ENCODE measurements around the gene KLHL28.

The KLHL28 gene, protein sequence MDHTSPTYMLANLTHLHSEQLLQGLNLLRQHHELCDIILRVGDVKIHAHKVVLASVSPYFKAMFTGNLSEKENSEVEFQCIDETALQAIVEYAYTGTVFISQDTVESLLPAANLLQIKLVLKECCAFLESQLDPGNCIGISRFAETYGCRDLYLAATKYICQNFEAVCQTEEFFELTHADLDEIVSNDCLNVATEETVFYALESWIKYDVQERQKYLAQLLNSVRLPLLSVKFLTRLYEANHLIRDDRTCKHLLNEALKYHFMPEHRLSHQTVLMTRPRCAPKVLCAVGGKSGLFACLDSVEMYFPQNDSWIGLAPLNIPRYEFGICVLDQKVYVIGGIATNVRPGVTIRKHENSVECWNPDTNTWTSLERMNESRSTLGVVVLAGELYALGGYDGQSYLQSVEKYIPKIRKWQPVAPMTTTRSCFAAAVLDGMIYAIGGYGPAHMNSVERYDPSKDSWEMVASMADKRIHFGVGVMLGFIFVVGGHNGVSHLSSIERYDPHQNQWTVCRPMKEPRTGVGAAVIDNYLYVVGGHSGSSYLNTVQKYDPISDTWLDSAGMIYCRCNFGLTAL

DNA sequence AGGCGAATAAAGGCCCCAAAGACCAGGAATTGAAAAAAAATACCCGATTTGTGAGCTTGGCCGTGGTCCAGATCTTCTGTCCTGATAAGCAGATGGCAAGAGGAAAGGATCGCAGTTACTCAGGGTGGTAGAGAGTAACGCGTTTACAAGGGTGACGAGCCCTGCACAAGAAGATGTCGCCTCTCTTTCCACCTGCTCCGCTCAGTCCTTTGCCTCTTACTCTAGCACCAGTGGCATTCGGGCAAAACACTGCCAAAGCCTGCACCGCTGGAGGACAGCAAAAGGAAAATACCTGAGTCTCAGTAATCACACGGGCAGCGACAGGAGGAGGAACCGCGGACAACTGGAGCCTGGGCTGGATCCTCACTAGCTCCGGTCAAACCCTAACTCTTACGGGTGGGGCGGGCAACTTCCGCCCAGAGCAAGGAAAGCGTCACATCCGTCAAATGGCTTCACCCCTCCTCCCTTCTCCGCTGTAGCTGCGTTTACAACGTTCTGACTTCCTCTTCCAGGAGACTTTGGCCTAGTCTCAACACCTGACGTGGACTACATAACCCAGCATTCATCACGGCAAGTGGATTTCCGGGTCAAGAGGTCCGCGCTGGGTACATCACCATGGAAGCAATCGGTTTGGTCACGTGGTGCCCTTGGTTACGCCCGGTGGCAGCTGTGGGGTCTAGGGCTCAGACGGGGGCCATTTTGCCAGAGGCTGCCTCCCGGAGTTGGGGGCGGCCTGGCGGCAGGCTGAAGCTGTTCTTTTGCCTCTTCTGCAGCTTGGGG, at the start of gene KLHL28, which contains the start of gene TOGARAM1:
Gene KLHL28 (minus strand): TSS at position 394 of the 780 bp plus-strand sequence. CDS start 16,019 bp downstream, outside the sequence.
Gene TOGARAM1 (plus strand): TSS at position 637 of the 780 bp plus-strand sequence. CDS start 232 bp downstream, outside the sequence.
- peak; percentile 100 for DNase-seq (ENCODE audit: low read depth)
- TF ChIP-seq, protein P1, sequence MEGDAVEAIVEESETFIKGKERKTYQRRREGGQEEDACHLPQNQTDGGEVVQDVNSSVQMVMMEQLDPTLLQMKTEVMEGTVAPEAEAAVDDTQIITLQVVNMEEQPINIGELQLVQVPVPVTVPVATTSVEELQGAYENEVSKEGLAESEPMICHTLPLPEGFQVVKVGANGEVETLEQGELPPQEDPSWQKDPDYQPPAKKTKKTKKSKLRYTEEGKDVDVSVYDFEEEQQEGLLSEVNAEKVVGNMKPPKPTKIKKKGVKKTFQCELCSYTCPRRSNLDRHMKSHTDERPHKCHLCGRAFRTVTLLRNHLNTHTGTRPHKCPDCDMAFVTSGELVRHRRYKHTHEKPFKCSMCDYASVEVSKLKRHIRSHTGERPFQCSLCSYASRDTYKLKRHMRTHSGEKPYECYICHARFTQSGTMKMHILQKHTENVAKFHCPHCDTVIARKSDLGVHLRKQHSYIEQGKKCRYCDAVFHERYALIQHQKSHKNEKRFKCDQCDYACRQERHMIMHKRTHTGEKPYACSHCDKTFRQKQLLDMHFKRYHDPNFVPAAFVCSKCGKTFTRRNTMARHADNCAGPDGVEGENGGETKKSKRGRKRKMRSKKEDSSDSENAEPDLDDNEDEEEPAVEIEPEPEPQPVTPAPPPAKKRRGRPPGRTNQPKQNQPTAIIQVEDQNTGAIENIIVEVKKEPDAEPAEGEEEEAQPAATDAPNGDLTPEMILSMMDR (IDR thresholded peaks at IDR 0.05; ENCODE audit: low read depth, low read length, missing control alignments): no peak
- in situ Hi-C loops (cut with HindIII; ENCODE audit: low sequenced_read_pairs): loop anchor here (25.0 kb wide), 1 partner anchor 176 kb away; the partner anchor contains the start of genes FANCM and FKBP3
- peak within 1 kb of the TSS; percentile 74 for H3K4me3 ChIP-seq (ENCODE audit: low read depth, low read length)

DNA sequence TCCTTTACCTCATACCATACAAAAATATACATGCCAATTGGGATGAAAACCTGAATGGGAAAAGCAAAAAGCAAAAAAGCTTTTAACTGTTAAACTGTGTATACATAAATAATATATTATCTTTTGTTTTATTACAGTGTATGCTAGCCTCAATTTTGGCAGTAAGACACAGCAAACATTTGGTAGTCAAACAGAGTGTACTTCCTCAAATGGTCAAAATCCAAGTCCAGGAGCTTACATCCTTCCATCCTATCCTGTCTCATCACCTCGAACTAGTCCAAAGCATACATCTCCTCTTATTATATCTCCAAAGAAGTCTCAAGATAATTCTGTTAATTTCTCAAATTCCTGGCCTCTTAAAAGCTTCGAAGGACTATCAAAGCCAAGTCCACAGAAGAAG, 42.2 kb upstream of the KLHL28 start:
- in situ Hi-C loops (cut with HindIII; ENCODE audit: low sequenced_read_pairs): no loop called here
- TF ChIP-seq, protein P1 (IDR thresholded peaks at IDR 0.05; ENCODE audit: low read depth, low read length, missing control alignments): no peak
- no peak for DNase-seq (ENCODE audit: low read depth)
- H3K4me3 ChIP-seq (ENCODE audit: low read depth, low read length): no peak overlapping the region

DNA sequence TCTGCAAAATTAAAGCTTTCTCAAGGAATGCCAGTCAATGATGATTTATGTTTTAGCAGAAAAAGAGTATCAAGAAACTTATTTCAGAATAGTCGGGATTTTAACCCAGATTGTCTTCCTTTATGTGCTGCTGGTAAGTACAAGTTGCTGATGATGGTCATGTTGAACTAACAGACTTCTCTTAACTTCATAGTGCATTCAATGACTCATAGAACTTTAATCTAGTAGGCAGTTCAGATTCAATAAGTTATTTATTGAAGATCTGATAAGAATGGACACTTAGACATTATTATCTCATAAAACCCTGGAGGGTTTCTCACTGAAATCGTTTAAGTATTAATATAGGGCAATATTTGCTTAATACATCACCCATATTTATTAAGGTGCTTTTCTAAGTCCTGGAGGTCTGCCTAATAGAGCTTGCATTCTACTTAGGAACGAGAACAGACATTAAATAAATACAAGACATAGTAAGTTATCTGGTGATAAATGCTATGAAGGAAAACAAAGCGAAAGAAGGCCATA, 34.1 kb upstream of the KLHL28 start:
- in situ Hi-C loops (cut with HindIII; ENCODE audit: low sequenced_read_pairs): no loop called here
- DNase-seq (ENCODE audit: low read depth): no peak
- TF ChIP-seq, protein P1 (IDR thresholded peaks at IDR 0.05; ENCODE audit: low read depth, low read length, missing control alignments): no peak
- no peak overlapping the region for H3K4me3 ChIP-seq (ENCODE audit: low read depth, low read length)

DNA sequence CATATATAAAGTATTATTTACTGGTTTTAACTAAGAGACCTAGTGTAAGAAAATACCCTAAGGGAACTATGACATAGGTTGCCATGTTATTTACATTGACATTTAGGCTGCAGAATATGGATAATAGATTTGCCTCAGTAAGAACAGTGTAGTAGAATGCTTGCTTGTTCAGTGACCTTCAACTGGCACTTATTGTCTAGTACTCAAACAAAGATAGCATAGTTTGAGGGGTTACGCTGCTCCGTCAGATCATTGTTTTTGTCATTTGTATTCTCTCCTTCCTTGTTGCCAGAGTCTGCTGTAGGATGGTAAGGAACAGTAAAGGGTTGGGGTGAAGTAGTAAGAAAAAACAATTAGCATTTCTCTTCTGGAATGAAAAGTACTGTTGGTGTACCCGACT, 33.4 kb upstream of the KLHL28 start:
- no peak overlapping the region for H3K4me3 ChIP-seq (ENCODE audit: low read depth, low read length)
- in situ Hi-C loops (cut with HindIII; ENCODE audit: low sequenced_read_pairs): no loop called here
- TF ChIP-seq, protein P1 (IDR thresholded peaks at IDR 0.05; ENCODE audit: low read depth, low read length, missing control alignments): no peak
- DNase-seq (ENCODE audit: low read depth): no peak

DNA sequence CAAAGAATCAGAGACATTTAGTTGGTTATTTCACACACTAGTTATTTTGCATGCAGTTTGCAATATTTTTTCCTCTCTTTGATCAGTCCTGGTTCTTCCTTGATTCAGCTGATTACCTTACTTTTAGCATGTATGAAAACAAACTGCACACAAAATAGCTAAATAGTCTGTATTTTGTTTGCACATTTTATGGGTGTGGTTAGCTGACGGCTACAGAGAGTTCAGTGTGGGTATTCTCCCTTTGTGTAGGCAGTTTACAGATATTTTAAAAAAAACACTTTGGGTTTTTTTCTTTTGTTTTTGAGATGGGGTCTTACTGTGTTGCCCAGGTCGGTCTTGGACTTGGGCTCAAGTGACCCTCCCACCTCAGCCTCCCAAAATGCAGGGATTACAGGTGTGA, 28.8 kb upstream of the KLHL28 start:
- TF ChIP-seq, protein P1 (IDR thresholded peaks at IDR 0.05; ENCODE audit: low read depth, low read length, missing control alignments): no peak
- no peak for DNase-seq (ENCODE audit: low read depth)
- no peak overlapping the region for H3K4me3 ChIP-seq (ENCODE audit: low read depth, low read length)
- in situ Hi-C loops (cut with HindIII; ENCODE audit: low sequenced_read_pairs): no loop called here
